Suprapubic skin (tissue), 4 donors: ENCODE results near the gene VWDE.

Experiments used
- POLR2A ChIP-seq, 2 donors: fragments of 450-650 bp; IDR thresholded peaks; one replicate each; pipeline ENCODE4 v1.6.1; 2017; ENCODE audit warnings: antibody characterized with exemption in 2 of 2, mild to moderate bottlenecking in 2 of 2, moderate library complexity in 2 of 2
- POLR2AphosphoS5 ChIP-seq, 3 donors: sonication (generic); formaldehyde crosslinking; IDR thresholded peaks; one replicate each; pipeline ENCODE4 v1.6.1; 2017; ENCODE audit warnings: antibody characterized with exemption in 3 of 3
- TF ChIP-seq, protein P1 (sequence below), 2 donors: fragments of 200-600 bp in 1 of 2; fragments of 450-650 bp in 1 of 2; sonication (generic) in 1 of 2; IDR thresholded peaks; one replicate each; pipeline ENCODE4 v1.5.1; 2016 to 2019; ENCODE audit warnings: antibody characterized with exemption in 2 of 2, mild to moderate bottlenecking in 1 of 2, moderate library complexity in 1 of 2

DNA sequence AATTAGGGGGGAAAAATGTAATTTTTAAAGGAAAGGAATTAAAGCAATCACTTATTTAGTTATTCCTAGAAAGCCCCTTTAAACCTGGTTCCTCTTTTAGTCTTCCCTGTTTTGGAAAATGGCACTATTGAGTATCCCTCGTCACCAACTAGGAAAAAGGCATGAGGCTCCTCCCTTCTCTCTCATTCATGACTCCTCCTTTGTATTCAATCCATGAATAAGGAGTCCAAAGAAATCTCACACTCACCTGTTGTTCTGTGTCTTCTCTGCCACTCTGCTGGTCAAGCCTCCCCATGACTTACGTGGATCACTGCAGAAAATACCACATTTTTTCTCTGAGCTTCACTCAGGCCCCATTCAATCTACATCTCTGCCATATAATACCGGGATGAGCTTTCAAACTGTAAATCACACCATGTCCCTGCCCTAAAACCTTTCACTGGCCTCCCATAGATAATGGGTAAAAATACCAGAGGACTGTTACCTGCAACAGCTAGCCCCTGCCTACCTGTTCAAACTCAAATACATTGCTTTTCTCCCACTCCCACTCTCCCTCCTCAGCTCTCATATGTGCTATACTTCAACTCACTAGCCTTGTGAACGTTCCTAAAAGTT is 5.5 kb upstream of the VWDE start:
- no peak for TF ChIP-seq POLR2AphosphoS5 (IDR thresholded peaks at IDR 0.05)
- TF ChIP-seq, protein P1, sequence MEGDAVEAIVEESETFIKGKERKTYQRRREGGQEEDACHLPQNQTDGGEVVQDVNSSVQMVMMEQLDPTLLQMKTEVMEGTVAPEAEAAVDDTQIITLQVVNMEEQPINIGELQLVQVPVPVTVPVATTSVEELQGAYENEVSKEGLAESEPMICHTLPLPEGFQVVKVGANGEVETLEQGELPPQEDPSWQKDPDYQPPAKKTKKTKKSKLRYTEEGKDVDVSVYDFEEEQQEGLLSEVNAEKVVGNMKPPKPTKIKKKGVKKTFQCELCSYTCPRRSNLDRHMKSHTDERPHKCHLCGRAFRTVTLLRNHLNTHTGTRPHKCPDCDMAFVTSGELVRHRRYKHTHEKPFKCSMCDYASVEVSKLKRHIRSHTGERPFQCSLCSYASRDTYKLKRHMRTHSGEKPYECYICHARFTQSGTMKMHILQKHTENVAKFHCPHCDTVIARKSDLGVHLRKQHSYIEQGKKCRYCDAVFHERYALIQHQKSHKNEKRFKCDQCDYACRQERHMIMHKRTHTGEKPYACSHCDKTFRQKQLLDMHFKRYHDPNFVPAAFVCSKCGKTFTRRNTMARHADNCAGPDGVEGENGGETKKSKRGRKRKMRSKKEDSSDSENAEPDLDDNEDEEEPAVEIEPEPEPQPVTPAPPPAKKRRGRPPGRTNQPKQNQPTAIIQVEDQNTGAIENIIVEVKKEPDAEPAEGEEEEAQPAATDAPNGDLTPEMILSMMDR (IDR thresholded peaks at IDR 0.05), result no peak
- TF ChIP-seq POLR2A (IDR thresholded peaks at IDR 0.05), result no peak
